ENCODE data around the gene HTR4. TPM values are rescaled to one million over a fixed set of nuclear protein-coding genes. Genes with fewer than 3 reads are reported as not detected.

HTR4 gene
- total RNA-seq, 6 donors from 2014 or later = 0.09 TPM; not detected in 5

DNA sequence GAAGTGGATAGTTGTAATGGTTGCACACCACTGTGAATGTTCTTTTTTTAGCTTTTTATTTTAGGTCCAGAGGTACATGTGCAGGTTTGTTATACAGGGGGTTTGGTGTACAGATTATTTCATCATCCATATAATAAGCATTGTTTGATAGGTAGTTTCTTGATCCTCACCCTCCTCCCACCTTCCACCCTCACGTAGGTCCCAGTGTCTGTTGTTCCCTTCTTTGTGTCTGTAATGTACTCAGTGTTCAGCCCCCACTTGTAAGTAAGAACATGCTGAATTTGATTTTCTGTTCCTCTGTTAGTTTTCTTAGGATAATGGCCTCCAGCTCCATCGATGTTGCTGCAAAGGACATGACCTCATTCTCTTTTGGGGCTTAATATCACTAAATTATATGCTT lies 99.7 kb downstream of the HTR4 start:
- ATAC-seq (ENCODE audit: low FRiP score in 2 of 2) = no peak
- Histone ChIP-seq H3K4me3 (no peak overlapping the region), H3K27ac (no peak overlapping the region), H3K27me3 (no peaks in the 10 kb centered on the region), H3K9me3 (no peaks in the 10 kb centered on the region), H3K4me1 (no peaks in the 10 kb centered on the region), H3K36me3 (no peaks in the 10 kb centered on the region)
- no peak for DNase-seq
- 87 to 92% methylated on average over 2 of the region's 2 CpGs for WGBS, 2 donors
- TF ChIP-seq, protein P1, sequence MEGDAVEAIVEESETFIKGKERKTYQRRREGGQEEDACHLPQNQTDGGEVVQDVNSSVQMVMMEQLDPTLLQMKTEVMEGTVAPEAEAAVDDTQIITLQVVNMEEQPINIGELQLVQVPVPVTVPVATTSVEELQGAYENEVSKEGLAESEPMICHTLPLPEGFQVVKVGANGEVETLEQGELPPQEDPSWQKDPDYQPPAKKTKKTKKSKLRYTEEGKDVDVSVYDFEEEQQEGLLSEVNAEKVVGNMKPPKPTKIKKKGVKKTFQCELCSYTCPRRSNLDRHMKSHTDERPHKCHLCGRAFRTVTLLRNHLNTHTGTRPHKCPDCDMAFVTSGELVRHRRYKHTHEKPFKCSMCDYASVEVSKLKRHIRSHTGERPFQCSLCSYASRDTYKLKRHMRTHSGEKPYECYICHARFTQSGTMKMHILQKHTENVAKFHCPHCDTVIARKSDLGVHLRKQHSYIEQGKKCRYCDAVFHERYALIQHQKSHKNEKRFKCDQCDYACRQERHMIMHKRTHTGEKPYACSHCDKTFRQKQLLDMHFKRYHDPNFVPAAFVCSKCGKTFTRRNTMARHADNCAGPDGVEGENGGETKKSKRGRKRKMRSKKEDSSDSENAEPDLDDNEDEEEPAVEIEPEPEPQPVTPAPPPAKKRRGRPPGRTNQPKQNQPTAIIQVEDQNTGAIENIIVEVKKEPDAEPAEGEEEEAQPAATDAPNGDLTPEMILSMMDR (IDR thresholded peaks at IDR 0.05) = no peak
- no peak for TF ChIP-seq POLR2AphosphoS5 (IDR thresholded peaks at IDR 0.05)

DNA sequence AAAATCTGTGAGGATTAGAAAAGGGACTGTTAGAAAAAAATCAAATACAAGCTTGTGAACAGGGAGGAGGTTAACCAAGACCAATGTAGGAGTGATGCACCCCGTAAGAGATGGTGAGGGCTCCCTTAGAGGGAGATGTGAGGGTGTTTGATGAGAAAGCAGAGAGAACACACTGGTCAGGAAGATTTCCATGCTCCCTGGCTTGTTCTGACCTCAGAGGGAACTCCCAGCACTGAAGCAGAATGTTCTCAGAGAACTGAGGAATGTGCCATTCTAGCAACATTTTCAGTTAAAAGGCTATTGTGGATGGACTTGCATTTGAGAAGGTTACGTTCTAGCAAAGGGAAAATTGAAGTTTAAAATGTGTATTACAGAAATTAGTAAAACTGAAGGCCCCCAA lies 110.6 kb downstream of the HTR4 start:
- no peaks in the 10 kb centered on the region for H3K27me3 ChIP-seq
- ATAC-seq (ENCODE audit: low FRiP score in 2 of 2) (no peak), DNase-seq (no peak)
- no peaks in the 10 kb centered on the region for H3K4me1 ChIP-seq
- H3K27ac ChIP-seq = no peak overlapping the region
- H3K4me3 ChIP-seq = no peak overlapping the region
- no peaks in the 10 kb centered on the region for H3K9me3 ChIP-seq
- H3K36me3 ChIP-seq = no peaks in the 10 kb centered on the region
- 74 to 75% methylated on average over 2 of the region's 2 CpGs for WGBS, 2 donors
- no peak for TF ChIP-seq EP300 (IDR thresholded peaks at IDR 0.05)
- no peak for TF ChIP-seq POLR2A (IDR thresholded peaks at IDR 0.05)
- TF ChIP-seq, protein P1 (IDR thresholded peaks at IDR 0.05) = no peak
- TF ChIP-seq POLR2AphosphoS5 (IDR thresholded peaks at IDR 0.05) = no peak

GRCh38 chr5:148542812-148543211 lies 111.5 kb downstream of the HTR4 start:
- H3K4me1 ChIP-seq = no peaks in the 10 kb centered on the region
- no peaks in the 10 kb centered on the region for H3K27me3 ChIP-seq
- DNase-seq = no peak
- H3K36me3 ChIP-seq = no peaks in the 10 kb centered on the region
- H3K9me3 ChIP-seq = no peaks in the 10 kb centered on the region
- H3K27ac ChIP-seq = no peak overlapping the region
- WGBS, 2 donors = 68 to 96% methylated on average over 1 of the region's 1 CpG
- TF ChIP-seq EP300 (IDR thresholded peaks at IDR 0.05) = no peak
- TF ChIP-seq, protein P1 (IDR thresholded peaks at IDR 0.05) = no peak
- no peak for TF ChIP-seq POLR2AphosphoS5 (IDR thresholded peaks at IDR 0.05)
- TF ChIP-seq POLR2A (IDR thresholded peaks at IDR 0.05) = no peak
- ATAC-seq (ENCODE audit: low FRiP score in 2 of 2) = no peak
- no peak overlapping the region for H3K4me3 ChIP-seq

DNA sequence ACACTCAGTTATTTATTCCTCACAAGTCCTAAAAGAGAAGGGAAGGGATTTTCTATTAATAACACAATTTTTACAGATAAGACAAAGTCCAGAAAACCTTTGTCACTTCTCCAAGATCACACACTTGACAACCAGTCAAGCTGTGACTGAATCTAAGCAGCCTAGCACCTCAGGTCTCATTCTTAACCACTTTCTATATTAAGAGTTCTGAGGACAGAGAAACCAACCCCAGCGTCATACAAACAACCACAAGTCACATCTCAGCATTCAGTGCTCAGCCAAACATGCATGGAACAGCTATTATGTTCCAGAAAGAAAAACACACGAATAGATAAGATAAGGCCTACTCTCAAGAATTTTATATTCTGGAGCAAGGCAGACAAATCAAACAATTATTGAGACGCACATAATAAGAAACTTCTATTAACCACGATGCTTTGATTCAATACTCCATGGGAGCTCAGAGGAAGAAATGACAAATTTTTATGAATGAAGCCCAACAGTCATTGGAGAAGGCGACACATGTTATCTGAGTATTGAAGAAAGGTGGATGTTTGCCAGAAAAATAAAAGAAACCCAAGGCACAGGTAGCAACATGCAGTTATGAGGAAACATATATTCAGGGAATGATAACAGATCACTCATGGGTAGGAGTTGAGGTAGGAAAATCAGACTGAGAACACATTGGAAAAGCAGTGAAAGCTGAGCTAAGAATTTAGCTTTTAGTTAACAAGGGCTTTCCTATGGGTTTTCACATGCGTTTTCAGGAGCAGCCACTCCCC lies 113.1 kb downstream of the HTR4 start:
- H3K9me3 ChIP-seq = no peaks in the 10 kb centered on the region
- no peak overlapping the region for H3K4me3 ChIP-seq
- DNase-seq = no peak
- H3K27ac ChIP-seq = no peak overlapping the region
- no peaks in the 10 kb centered on the region for H3K27me3 ChIP-seq
- no peak for ATAC-seq (ENCODE audit: low FRiP score in 2 of 2)
- 73 to 77% methylated on average over 6 of the region's 6 CpGs for WGBS, 2 donors
- H3K4me1 ChIP-seq = no peaks in the 10 kb centered on the region
- no peaks in the 10 kb centered on the region for H3K36me3 ChIP-seq
- TF ChIP-seq POLR2A (IDR thresholded peaks at IDR 0.05) (no peak), EP300 (IDR thresholded peaks at IDR 0.05) (no peak), POLR2AphosphoS5 (IDR thresholded peaks at IDR 0.05) (no peak)
- TF ChIP-seq, protein P1 (IDR thresholded peaks at IDR 0.05) = no peak

- no peaks in the 10 kb centered on the region for H3K4me1 ChIP-seq
- 75 to 83% methylated on average over 1 of the region's 1 CpG for WGBS, 2 donors
- H3K9me3 ChIP-seq = no peaks in the 10 kb centered on the region
- no peak for TF ChIP-seq POLR2A (IDR thresholded peaks at IDR 0.05)
- no peak for TF ChIP-seq EP300 (IDR thresholded peaks at IDR 0.05)
- TF ChIP-seq, protein P1 (IDR thresholded peaks at IDR 0.05) = no peak
- no peak for TF ChIP-seq POLR2AphosphoS5 (IDR thresholded peaks at IDR 0.05)
- ATAC-seq (ENCODE audit: low FRiP score in 2 of 2) (no peak), DNase-seq (no peak)
- H3K4me3 ChIP-seq = no peak overlapping the region
- H3K36me3 ChIP-seq = no peaks in the 10 kb centered on the region
- no peaks in the 10 kb centered on the region for H3K27me3 ChIP-seq
- H3K27ac ChIP-seq = no peak overlapping the region
Observed at GRCh38 chr5:148540647-148541046, 113.7 kb downstream of the HTR4 start.
